ENCODE results near the gene TMEM213.

DNA sequence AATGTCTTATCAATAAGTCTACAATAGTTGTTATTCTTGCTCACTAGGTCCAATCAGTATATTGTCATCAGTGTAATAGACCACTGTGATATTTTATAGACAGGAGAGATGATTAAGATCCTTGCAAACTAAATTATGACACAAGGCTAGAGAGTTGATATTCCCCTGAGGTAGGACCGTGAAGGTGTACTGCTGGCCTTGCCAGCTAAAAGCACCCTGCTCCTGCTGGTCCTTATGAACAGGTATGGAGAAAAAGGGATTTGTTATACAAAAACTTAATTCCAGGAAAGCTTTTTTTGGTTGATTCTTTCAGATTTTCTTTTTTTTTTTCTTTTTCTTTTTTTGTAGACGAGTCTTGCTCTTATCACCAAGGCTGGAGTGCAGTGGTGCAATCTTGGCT is 16.8 kb upstream of the TMEM213 start:
- TF ChIP-seq POLR2AphosphoS5 (IDR thresholded peaks at IDR 0.05): no peak
- TF ChIP-seq, protein P1, sequence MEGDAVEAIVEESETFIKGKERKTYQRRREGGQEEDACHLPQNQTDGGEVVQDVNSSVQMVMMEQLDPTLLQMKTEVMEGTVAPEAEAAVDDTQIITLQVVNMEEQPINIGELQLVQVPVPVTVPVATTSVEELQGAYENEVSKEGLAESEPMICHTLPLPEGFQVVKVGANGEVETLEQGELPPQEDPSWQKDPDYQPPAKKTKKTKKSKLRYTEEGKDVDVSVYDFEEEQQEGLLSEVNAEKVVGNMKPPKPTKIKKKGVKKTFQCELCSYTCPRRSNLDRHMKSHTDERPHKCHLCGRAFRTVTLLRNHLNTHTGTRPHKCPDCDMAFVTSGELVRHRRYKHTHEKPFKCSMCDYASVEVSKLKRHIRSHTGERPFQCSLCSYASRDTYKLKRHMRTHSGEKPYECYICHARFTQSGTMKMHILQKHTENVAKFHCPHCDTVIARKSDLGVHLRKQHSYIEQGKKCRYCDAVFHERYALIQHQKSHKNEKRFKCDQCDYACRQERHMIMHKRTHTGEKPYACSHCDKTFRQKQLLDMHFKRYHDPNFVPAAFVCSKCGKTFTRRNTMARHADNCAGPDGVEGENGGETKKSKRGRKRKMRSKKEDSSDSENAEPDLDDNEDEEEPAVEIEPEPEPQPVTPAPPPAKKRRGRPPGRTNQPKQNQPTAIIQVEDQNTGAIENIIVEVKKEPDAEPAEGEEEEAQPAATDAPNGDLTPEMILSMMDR (IDR thresholded peaks at IDR 0.05): no peak

Data from gastroesophageal sphincter (tissue), 3 donors.